NCI-H446 treated with DMSO at 0.1 percent for 48 hours (cell line): Measurements from ENCODE around the gene FAM13B.
A peak's percentile ranks its signal among the peaks of the same experiment; 100 is the strongest.
"Not testable (repeated sequence)": the region's sequence is repeated elsewhere in the genome, so short reads cannot be mapped to it uniquely, and the experiment has no call there.

Experiments used
- DNase-seq: peaks from one replicate; lab custom pipeline; 2025; lab: John Stamatoyannopoulos, UW

Gene FAM13B

GRCh38 chr5:137960819-137961218 lies 72.1 kb downstream of the FAM13B start:
- DNase-seq, result no peak

GRCh38 chr5:137960141-137960540 lies 72.7 kb downstream of the FAM13B start:
- DNase-seq, result no peak

- DNase-seq, result no peak
These were observed 73.4 kb downstream of the FAM13B start for GRCh38 chr5:137959488-137959887.

- no peak for DNase-seq
These were observed 74.9 kb downstream of the FAM13B start for GRCh38 chr5:137957948-137958347.

- peak; percentile 56 for DNase-seq
These were observed 78.6 kb downstream of the FAM13B start for GRCh38 chr5:137954131-137954879.

GRCh38 chr5:137945825-137946224 lies 87.1 kb downstream of the FAM13B start:
- DNase-seq, result no peak

GRCh38 chr5:137944280-137944679 lies 88.6 kb downstream of the FAM13B start:
- not testable (repeated sequence) for DNase-seq

- no peak for DNase-seq
These were observed 93.5 kb downstream of the FAM13B start for GRCh38 chr5:137939331-137939730.

- no peak for DNase-seq
These were observed 94.1 kb downstream of the FAM13B start for GRCh38 chr5:137938751-137939143.

GRCh38 chr5:137937994-137938750 lies 94.7 kb downstream of the FAM13B start:
- no peak for DNase-seq

- no peak for DNase-seq
These were observed 97.2 kb downstream of the FAM13B start for GRCh38 chr5:137935694-137936093.

GRCh38 chr5:137935190-137935589 lies 97.7 kb downstream of the FAM13B start:
- no peak for DNase-seq

GRCh38 chr5:137933491-137933911 lies 99.4 kb downstream of the FAM13B start:
- DNase-seq, result peak; percentile 2

GRCh38 chr5:137932800-137933199 lies 100.1 kb downstream of the FAM13B start:
- no peak for DNase-seq

- DNase-seq, result no peak
These were observed 109.0 kb downstream of the FAM13B start for GRCh38 chr5:137923856-137924255.

GRCh38 chr5:137921931-137922330 lies 110.9 kb downstream of the FAM13B start:
- DNase-seq, result no peak

- DNase-seq, result no peak
These were observed 116.0 kb downstream of the FAM13B start for GRCh38 chr5:137916923-137917322.

GRCh38 chr5:137914758-137915157 lies 118.1 kb downstream of the FAM13B start:
- DNase-seq, result no peak

- no peak for DNase-seq
These were observed 130.3 kb downstream of the FAM13B start for GRCh38 chr5:137902408-137903133.

- no peak for DNase-seq
These were observed 131.7 kb downstream of the FAM13B start for GRCh38 chr5:137901011-137901817.

- no peak for DNase-seq
These were observed 133.4 kb downstream of the FAM13B start for GRCh38 chr5:137899493-137899892.

GRCh38 chr5:137896560-137896959 lies 136.3 kb downstream of the FAM13B start:
- no peak for DNase-seq
